SK-N-SH treated with all-trans-retinoic acid at 6 μM for 48 hours (cell line): ENCODE measurements around the gene TCF21.

Experiments used
- CSDC2 ChIP-seq: fragments of 250-450 bp; sonication (Bioruptor Pico); IDR thresholded peaks from 2 replicates; pipeline ENCODE4 v1.5.0; 2020; ENCODE audit warnings: mild to moderate bottlenecking, moderate library complexity
- ZFP3 ChIP-seq: fragments of 250-450 bp; sonication (Bioruptor Pico); IDR thresholded peaks from 2 replicates; pipeline ENCODE4 v1.5.0; 2020; ENCODE audit warnings: mild to moderate bottlenecking, moderate library complexity

DNA sequence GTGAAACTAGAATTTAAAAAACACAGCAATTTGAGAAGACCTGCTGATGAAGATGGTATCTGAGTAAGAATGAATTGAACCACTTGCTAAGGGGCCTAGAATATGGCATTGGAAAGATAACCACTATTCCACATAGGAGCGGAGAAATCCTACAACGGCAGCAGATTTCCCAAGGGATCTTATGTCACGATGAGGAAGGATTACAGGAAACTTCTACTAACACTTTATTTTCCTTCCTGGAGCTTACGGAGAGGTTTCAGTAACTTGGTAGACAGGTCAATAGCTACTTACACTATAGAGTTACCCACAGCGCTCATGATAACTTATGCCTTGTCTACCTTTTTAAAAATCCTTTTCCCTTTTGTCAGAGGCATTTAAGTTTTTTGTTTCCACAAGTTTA is 11.8 kb upstream of the TCF21 start:
- TF ChIP-seq CSDC2 (CRISPR knock-in tag) (no peak), ZFP3 (CRISPR knock-in tag) (no peak)
